ENCODE results near the gene NFATC2IP. TPM values are rescaled to one million over a fixed set of nuclear protein-coding genes. Genes with fewer than 3 reads are reported as not detected.
A peak's percentile ranks its signal among the peaks of the same experiment; 100 is the strongest.

NFATC2IP gene
- total RNA-seq, 1 donor from 2014 or later = 63.9 TPM

GRCh38 chr16:28904828-28905227 is 45.9 kb upstream of the NFATC2IP start:
- H3K27me3 Mint-ChIP-seq (ENCODE audit: low read depth) = no peaks in the 10 kb centered on the region
- H3K36me3 Mint-ChIP-seq (ENCODE audit: low read depth) = no peaks in the 10 kb centered on the region
- no peak overlapping the region for H3K27ac Mint-ChIP-seq (ENCODE audit: unreplicated experiment)
- DNase-seq (ENCODE audit: low read depth, low spot score) = no peak
- H3K9me3 Mint-ChIP-seq = no peaks in the 10 kb centered on the region
- H3K4me1 Mint-ChIP-seq = no peaks in the 10 kb centered on the region
- TF ChIP-seq CTCF (conservative IDR thresholded peaks at IDR 0.05) = no peak
- H3K4me3 Mint-ChIP-seq = no peak overlapping the region

GRCh38 chr16:28905229-28905754 is 45.4 kb upstream of the NFATC2IP start:
- Mint-ChIP-seq H3K36me3 (ENCODE audit: low read depth) (no peaks in the 10 kb centered on the region), H3K4me3 (no peak overlapping the region), H3K4me1 (no peaks in the 10 kb centered on the region), H3K27ac (ENCODE audit: unreplicated experiment) (no peak overlapping the region), H3K9me3 (no peaks in the 10 kb centered on the region), H3K27me3 (ENCODE audit: low read depth) (no peaks in the 10 kb centered on the region)
- no peak for TF ChIP-seq CTCF (conservative IDR thresholded peaks at IDR 0.05)
- no peak for DNase-seq (ENCODE audit: low read depth, low spot score)

DNA sequence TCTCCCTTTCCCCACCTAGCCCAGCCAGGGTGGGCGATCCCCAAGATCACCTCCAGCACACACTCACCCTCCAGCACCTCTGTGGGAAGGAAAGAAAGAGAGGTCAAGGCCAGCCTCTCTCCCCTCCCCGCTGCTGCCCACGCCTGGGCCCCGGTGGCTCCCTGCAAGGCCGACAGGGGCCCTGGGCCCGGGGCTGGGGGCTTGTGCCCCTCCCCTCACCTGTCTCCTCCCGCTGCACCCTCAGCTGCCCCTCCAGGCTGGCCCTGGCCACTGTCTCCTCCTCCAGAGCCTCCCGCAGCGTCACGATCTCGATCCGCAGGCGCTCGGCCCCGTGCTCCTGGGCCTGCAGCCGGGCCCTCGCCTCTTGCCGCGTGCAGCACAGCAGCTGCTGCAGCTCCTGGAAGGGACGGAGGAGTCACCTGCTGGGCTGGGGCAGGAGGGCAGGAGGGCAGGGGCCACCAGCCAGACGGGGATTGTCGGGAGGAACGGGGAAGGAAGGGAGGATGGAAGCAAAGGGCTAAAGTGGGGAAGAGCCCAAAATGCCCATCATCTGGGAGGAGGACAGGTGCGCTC is 44.9 kb upstream of the NFATC2IP start:
- Mint-ChIP-seq H3K9me3 (no peaks in the 10 kb centered on the region), H3K36me3 (ENCODE audit: low read depth) (no peaks in the 10 kb centered on the region), H3K4me1 (no peaks in the 10 kb centered on the region), H3K27me3 (ENCODE audit: low read depth) (no peaks in the 10 kb centered on the region), H3K27ac (ENCODE audit: unreplicated experiment) (no peak overlapping the region), H3K4me3 (no peak overlapping the region)
- DNase-seq (ENCODE audit: low read depth, low spot score) = no peak
- no peak for TF ChIP-seq CTCF (conservative IDR thresholded peaks at IDR 0.05)

DNA sequence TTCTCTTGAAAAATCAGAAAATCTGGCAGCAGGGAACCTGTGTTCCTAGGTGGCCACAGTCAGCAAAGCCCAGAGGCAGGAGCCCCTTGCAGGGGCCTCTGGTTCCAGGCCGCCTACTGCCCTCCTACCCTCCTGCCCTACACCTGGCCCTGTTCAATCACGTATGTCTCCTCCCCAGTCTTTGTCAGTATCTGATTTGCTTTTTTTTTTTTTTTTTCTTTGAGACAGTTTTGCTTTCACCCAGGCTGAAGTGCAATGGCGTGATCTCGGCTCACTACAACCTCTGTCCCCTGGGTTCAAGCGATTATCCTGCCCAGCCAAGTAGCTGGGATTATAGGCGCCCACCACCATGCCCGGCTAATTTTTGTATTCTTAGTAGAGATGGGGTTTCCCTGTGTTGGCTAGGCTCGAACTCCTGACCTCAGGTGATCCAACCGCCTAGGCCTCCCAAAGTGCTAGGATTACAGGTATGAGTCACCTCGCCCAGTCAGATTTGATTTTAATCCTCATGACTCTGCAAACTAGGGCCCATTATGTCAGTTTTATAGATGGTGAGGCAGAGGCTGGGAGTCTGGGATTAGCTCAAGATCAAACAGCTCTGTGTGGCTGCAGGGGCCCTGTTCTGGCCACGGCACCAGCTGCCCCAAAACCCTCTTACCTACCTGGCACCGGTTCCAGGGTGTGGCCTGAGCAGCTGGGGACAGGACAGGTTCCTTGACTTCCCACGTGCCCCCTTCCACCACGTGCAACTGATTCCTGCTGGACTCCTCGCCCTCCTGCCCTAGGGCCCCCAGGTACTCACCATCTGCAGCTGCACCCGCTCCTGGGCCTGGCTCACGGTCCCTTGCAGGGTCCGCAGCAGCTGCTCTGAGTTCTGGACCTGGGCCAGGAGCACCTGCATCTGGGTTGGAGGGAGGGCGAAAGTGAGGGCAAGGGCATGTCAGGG is 40.4 kb upstream of the NFATC2IP start:
- Mint-ChIP-seq H3K4me3 (no peak overlapping the region), H3K4me1 (no peaks in the 10 kb centered on the region), H3K9me3 (no peaks in the 10 kb centered on the region), H3K27me3 (ENCODE audit: low read depth) (no peaks in the 10 kb centered on the region), H3K27ac (ENCODE audit: unreplicated experiment) (no peak overlapping the region), H3K36me3 (ENCODE audit: low read depth) (peaks cover 3% of the 10 kb centered on the region)
- TF ChIP-seq CTCF (conservative IDR thresholded peaks at IDR 0.05) = no peak
- no peak for DNase-seq (ENCODE audit: low read depth, low spot score)

GRCh38 chr16:28912558-28912957 is 38.2 kb upstream of the NFATC2IP start:
- Mint-ChIP-seq H3K9me3 (no peaks in the 10 kb centered on the region), H3K4me1 (no peaks in the 10 kb centered on the region), H3K4me3 (no peak overlapping the region), H3K36me3 (ENCODE audit: low read depth) (peaks cover 6% of the 10 kb centered on the region), H3K27ac (ENCODE audit: unreplicated experiment) (peak overlapping the region; percentile 62), H3K27me3 (ENCODE audit: low read depth) (no peaks in the 10 kb centered on the region)
- no peak for TF ChIP-seq CTCF (conservative IDR thresholded peaks at IDR 0.05)
- DNase-seq (ENCODE audit: low read depth, low spot score) = no peak

Measured in neural crest cell (in vitro differentiated cells).